NCI-H69 (cell line): ENCODE results near the gene SHANK3.
"Not testable (repeated sequence)": the region's sequence is repeated elsewhere in the genome, so short reads cannot be mapped to it uniquely, and the experiment has no call there.

Experiments used
- DNase-seq: peaks from one replicate; lab custom pipeline; 2025; lab: John Stamatoyannopoulos, UW

The SHANK3 gene

DNA sequence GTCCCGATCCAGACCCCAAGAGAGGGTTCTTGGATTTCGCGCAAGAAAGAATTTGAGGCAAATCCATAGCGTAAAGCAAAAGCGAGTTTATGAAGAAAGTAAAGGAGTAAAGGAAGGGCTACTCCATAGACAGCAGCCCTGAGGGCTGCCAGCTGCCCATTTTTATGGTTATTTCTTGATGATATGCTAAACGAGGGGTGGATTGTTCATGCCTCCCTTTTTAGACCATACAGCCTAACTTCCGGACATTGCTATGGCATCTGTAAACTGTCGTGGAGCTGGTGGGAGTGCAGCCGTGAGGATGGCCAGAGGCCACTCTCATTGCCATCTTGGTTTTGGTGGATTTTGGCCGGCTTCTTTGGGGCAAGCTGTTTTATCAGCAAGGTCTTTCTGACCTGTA lies 19.4 kb upstream of the SHANK3 start:
- DNase-seq: no peak

DNA sequence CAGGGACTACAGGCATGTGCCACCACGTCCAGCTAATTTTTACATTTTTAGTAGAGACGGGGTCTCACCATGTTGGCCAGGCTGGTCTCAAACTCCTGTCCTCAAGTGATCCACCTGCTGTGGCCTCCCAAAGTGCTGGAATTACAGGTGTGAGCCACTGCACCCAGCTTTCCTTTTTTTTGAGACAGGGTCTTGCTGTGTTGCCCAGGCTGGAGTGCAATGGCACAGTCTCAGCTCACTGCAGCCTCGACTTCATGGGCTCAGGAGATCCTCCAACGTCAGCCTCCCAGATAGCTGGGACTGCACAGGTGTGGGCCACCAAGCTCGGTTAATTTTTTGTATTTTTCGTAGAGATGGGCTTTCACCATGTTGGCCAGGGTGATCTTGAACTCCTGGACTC lies 18.0 kb upstream of the SHANK3 start:
- not testable (repeated sequence) for DNase-seq

GRCh38 chr22:50656122-50657070 lies 16.2 kb upstream of the SHANK3 start:
- DNase-seq: no peak

- DNase-seq: no peak
These were observed 14.7 kb upstream of the SHANK3 start for GRCh38 chr22:50657925-50658324.

GRCh38 chr22:50659711-50660110 lies 12.9 kb upstream of the SHANK3 start:
- DNase-seq: not testable (repeated sequence)

GRCh38 chr22:50660306-50660705 lies 12.3 kb upstream of the SHANK3 start:
- DNase-seq: no peak

DNA sequence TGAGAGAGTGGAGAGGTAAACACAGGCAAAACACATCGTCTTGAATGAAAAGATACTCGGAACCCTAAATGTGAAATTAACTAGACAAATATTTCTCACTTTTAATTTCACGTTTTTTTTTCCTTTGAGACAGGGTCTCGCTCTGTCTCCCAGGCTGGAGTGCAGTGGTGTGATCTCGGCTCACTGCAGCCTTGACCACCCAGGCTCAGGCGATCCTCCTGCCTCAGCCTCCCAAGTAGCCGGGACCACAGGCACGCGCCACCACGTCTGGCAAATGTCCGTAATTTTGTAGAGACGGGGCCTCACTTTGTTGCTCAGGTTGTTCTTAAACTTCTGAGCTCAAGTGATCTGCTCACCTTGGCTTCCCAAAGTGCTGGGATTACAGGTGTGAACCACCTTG lies 7.4 kb upstream of the SHANK3 start:
- DNase-seq: no peak

- DNase-seq: no peak
These were observed 6.9 kb upstream of the SHANK3 start for GRCh38 chr22:50665738-50666137.

- no peak for DNase-seq
These were observed 2.1 kb upstream of the SHANK3 start for GRCh38 chr22:50670513-50670912.

GRCh38 chr22:50670914-50671538 lies 1.6 kb upstream of the SHANK3 start:
- no peak for DNase-seq

DNA sequence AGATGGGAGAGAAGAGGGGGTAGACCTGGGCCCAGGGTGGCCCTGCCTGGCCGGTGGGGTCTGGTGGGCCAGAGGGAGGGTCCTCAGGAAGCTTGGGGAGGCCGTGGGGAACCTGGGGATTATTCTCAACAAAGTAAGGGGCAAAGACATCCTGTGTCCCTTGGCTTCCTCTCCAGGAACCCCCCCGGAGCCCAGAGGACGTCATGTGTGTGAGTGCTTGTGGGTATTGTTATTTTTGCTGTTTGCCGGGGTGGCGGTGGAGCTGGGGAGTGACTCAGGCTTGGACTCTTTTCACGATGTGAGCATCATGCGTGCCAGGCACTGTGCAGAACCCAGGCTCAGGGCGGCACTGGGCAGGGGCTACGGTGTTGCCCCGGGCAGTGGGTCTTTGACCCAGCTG lies 982 bp upstream of the SHANK3 start:
- no peak for DNase-seq

- no peak for DNase-seq
These were observed 582 bp upstream of the SHANK3 start for GRCh38 chr22:50672041-50672440.

GRCh38 chr22:50673231-50674129 lies 857 bp downstream of the SHANK3 start:
- no peak for DNase-seq

DNA sequence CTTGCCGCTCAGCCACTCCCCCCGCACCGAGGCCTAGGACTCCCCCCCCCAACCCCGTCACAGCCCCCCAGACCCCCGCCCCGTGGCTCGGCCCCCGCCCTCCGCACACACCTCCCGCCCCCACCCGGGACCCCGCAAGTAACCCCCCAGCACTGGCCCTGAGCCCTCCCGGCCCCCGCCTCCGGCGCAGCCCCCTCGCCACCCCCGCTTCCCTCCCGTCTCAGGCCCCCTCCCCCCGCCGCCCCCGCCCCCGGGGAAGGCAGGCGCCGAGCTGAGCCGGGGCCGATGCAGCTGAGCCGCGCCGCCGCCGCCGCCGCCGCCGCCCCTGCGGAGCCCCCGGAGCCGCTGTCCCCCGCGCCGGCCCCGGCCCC lies 1.5 kb downstream of the SHANK3 start:
- DNase-seq: peak; percentile 42

- peak; percentile 85 for DNase-seq
These were observed 2.3 kb downstream of the SHANK3 start for GRCh38 chr22:50674606-50675552.

DNA sequence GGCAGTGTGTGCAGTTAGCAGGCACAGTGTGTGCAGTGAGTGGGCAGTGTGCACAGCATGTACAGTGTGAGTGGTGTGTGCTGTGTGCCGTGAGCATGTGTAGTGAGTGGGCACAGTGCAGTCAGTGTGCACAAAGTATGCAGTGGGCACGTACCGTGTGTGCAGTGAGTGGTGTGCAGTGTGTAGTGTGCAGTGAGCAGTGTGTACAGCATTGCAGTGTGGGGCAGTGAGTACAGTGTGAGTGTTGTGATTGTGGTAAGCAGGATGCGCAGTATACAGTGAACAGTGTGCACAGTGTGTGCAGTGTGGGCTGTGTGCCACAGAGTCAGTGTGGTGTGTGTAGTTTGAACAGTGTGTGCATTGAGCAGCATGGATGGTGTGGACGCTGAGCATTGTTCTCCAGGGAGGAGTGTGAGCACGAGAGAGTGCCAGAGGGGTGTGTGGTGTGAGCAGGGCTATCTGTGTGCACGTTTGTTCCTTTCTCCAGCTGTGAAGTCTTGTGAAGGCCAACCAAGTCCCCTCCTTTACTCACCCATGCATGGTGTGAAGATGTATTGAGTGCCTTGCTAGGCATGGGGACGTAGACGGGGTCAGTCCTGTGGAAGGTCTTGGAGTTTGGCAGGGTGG lies 3.0 kb downstream of the SHANK3 start:
- DNase-seq: no peak

DNA sequence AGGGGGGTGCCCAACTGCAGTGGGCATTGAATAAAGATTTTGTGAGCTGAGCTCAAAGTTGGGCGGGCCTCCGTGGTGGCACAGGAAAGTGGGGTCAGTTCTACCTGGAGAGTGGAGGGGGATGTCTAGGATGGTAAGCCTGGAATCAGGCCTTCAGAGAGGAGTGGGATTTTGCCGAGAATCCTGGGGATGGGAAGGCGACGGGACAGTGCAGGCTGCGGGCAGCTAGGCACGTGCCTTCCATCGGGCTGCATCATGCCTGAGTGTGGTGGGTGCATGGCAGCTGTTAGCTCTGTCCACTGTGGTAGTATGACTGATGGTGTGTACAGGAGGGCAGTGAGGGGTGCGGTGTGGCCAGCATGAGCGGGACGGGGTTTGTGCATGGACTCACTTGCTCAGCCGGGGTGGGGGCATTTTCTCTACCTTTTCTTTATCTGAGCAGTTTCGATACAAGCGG lies 3.6 kb downstream of the SHANK3 start:
- DNase-seq: no peak

- DNase-seq: no peak
These were observed 4.3 kb downstream of the SHANK3 start for GRCh38 chr22:50676661-50677492.

GRCh38 chr22:50677493-50678217 lies 5.0 kb downstream of the SHANK3 start:
- no peak for DNase-seq
